HCT116 (cell line): ENCODE data around the gene BFSP2. TPM values are rescaled to one million over a fixed set of nuclear protein-coding genes. Genes with fewer than 3 reads are reported as not detected.

Source experiments
- ATAC-seq: fragments of 200-7000 bp; cut with Tn5 transposase; 2 replicates; pipeline ENCODE4 v1.9.1; 2020; ENCODE audit warnings: mild to moderate bottlenecking, moderate library complexity
- BruUV-seq: library from RNA; stranded (reverse); fragments of 400-500 nt; replicated peaks from 2 replicates; lab custom pipeline; 2021; lab: Mats Ljungman, UMichigan
- CTCF ChIA-PET: fragments of 300-600 bp; sonication (Branson Sonifier 250); formaldehyde crosslinking; loops from one replicate; lab custom pipeline; 2021; ENCODE audit warnings: antibody characterized with exemption; lab: Charles Lee
- POLR2A ChIA-PET: fragments of 300-600, 350-600 bp; sonication (Branson Sonifier 250); formaldehyde crosslinking; loops from one replicate; lab custom pipeline; 2021; ENCODE audit warnings: antibody characterized with exemption; lab: Charles Lee
- RAD21 ChIA-PET, 2 experiments: fragments of 300-600 bp; sonication (Branson Sonifier 250); formaldehyde crosslinking; loops; one replicate each; lab custom pipeline; 2023; ENCODE audit warnings: low total read pairs in 2 of 2; ENCODE audit not compliant: uncharacterized antibody in 2 of 2, unreplicated experiment in 2 of 2, low non-redundant PET in 1 of 2; lab: Charles Lee
- DNase-seq: peaks from one replicate; pipeline ENCODE4 v3.0.0-alpha.2; 2010; ENCODE audit warnings: low read depth, low spot score
- H2AFZ ChIP-seq: fragments of 200-600 bp; shearing (Covaris generic), sonication (generic); 2 replicates; pipeline ENCODE4 v1.6.1; 2017; ENCODE audit warnings: low read depth, mixed run types, mixed read lengths, antibody characterized with exemption, low read length; ENCODE audit not compliant: poor library complexity, severe bottlenecking
- H3K27ac ChIP-seq: 2 replicates; pipeline ENCODE4 v1.5.1; 2012; ENCODE audit warnings: low read depth, low read length
- H3K27me3 ChIP-seq: fragments of 200-600 bp; sonication (generic); 2 replicates; pipeline ENCODE4 v1.6.1; 2016; ENCODE audit warnings: mixed run types, low read length, mixed read lengths; ENCODE audit not compliant: insufficient read depth
- H3K36me3 ChIP-seq, 2 experiments: fragments of 200-500 bp in 1 of 2; fragments of 200-600 bp in 1 of 2; sonication (Bioruptor generic) in 1 of 2; sonication (generic) in 1 of 2; 2 replicates each; pipeline versions ENCODE4 v1.5.1 to v1.6.1; 2014 to 2016; ENCODE audit warnings: low read length in 2 of 2, inconsistent platforms in 1 of 2, mixed read lengths in 1 of 2, mixed run types in 1 of 2; ENCODE audit not compliant: insufficient read depth in 2 of 2, control insufficient read depth in 1 of 2
- H3K4me1 ChIP-seq, 2 experiments: fragments of 200-600 bp in 1 of 2; sonication (generic) in 1 of 2; 2 replicates each; pipeline versions ENCODE4 v1.5.1 to v1.6.1; 2012 to 2017; ENCODE audit warnings: low read length in 2 of 2, inconsistent platforms in 1 of 2, mild to moderate bottlenecking in 1 of 2, mixed read lengths in 1 of 2, mixed run types in 1 of 2, moderate library complexity in 1 of 2; ENCODE audit not compliant: insufficient read depth in 2 of 2, control insufficient read depth in 1 of 2
- H3K4me2 ChIP-seq: fragments of 200-600 bp; sonication (generic); 2 replicates; pipeline ENCODE4 v1.6.1; 2017; ENCODE audit warnings: mixed run types, low read length, mixed read lengths
- H3K4me3 ChIP-seq, 2 experiments: fragments of 200-600 bp in 1 of 2; sonication (generic) in 1 of 2; replicated peaks in 1 of 2; 2 replicates each; pipeline ENCODE4 v1.5.1; 2011 to 2016; ENCODE audit warnings: low read length in 2 of 2, control low read depth in 1 of 2, low read depth in 1 of 2, mild to moderate bottlenecking in 1 of 2, mixed read lengths in 1 of 2, mixed run types in 1 of 2
- H3K79me2 ChIP-seq: fragments of 200-600 bp; sonication (generic); 2 replicates; pipeline ENCODE4 v1.6.1; 2017; ENCODE audit warnings: mild to moderate bottlenecking, mixed run types, low read length, moderate library complexity, mixed read lengths; ENCODE audit not compliant: insufficient read depth
- H3K9ac ChIP-seq: fragments of 200-600 bp; sonication (generic); 2 replicates; pipeline ENCODE4 v1.6.1; 2016; ENCODE audit warnings: low read length, mixed read lengths
- H3K9me2 ChIP-seq: fragments of 200-600 bp; sonication (generic), shearing (Covaris generic); 2 replicates; pipeline ENCODE4 v1.6.1; 2017; ENCODE audit warnings: mixed run types, mild to moderate bottlenecking, moderate library complexity; ENCODE audit not compliant: insufficient read depth
- H3K9me3 ChIP-seq, 2 experiments: fragments of 200-500 bp in 1 of 2; fragments of 200-600 bp in 1 of 2; sonication (Bioruptor generic) in 1 of 2; sonication (generic) in 1 of 2; 2 replicates each; pipeline ENCODE4 v1.6.1; 2014 to 2017; ENCODE audit warnings: low read length in 2 of 2, mixed read lengths in 2 of 2, inconsistent platforms in 1 of 2, low read depth in 1 of 2, mild to moderate bottlenecking in 1 of 2, mixed run types in 1 of 2, moderate library complexity in 1 of 2; ENCODE audit not compliant: control insufficient read depth in 1 of 2, insufficient read depth in 1 of 2
- H4K20me1 ChIP-seq: fragments of 200-600 bp; sonication (generic), shearing (Covaris generic); 2 replicates; pipeline ENCODE4 v1.6.1; 2017; ENCODE audit warnings: mixed run types, mild to moderate bottlenecking, moderate library complexity; ENCODE audit not compliant: insufficient read depth
- CBX3 ChIP-seq: IDR thresholded peaks from 2 replicates; pipeline ENCODE4 v1.6.1; 2012; ENCODE audit warnings: low read depth
- ELF1 ChIP-seq: IDR thresholded peaks from 2 replicates; pipeline ENCODE4 v1.6.1; 2012; ENCODE audit warnings: low read depth, borderline replicate concordance
- POLR2A ChIP-seq: IDR thresholded peaks from 2 replicates; pipeline ENCODE4 v1.7.0; 2011; ENCODE audit warnings: borderline replicate concordance; ENCODE audit not compliant: insufficient read depth, insufficient read length; ENCODE audit errors: extremely low read depth
- POLR2AphosphoS5 ChIP-seq: IDR thresholded peaks from 2 replicates; pipeline ENCODE4 v1.6.1; 2011; ENCODE audit warnings: mild to moderate bottlenecking, low read depth, low read length, moderate library complexity
- RAD21 ChIP-seq: IDR thresholded peaks from 2 replicates; pipeline ENCODE4 v1.6.1; 2012; ENCODE audit warnings: low read depth, mild to moderate bottlenecking
- SP1 ChIP-seq: IDR thresholded peaks from 2 replicates; pipeline ENCODE4 v1.6.1; 2012; ENCODE audit warnings: low read depth
- TCF7L2 ChIP-seq: IDR thresholded peaks from 2 replicates; pipeline ENCODE4 v1.7.0; 2011; ENCODE audit warnings: borderline replicate concordance, inconsistent platforms; ENCODE audit not compliant: insufficient read depth, insufficient read length; ENCODE audit errors: extremely low read depth
- YY1 ChIP-seq: IDR thresholded peaks from 2 replicates; pipeline ENCODE4 v1.6.1; 2011; ENCODE audit warnings: low read length, low read depth, moderate library complexity, mild to moderate bottlenecking; ENCODE audit not compliant: insufficient replicate concordance; ENCODE audit errors: extremely low read depth
- ZNF274 ChIP-seq: fragments of 200-500 bp; sonication (Bioruptor generic); IDR thresholded peaks from 2 replicates; pipeline ENCODE4 v1.6.1; 2014; ENCODE audit warnings: mild to moderate bottlenecking, low read depth, low read length, inconsistent platforms
- intact Hi-C: fragments of 100-400 bp; cut with micrococcal nuclease; formaldehyde crosslinking; loops from 2 replicates; pipeline ENCODE4 v1.10.0; 2022
- total RNA-seq: library from RNA; stranded (reverse); gene quantifications from one replicate; pipeline ENCODE4 v1.2.1, GENCODE V29; 2021; ENCODE audit not compliant: unreplicated experiment
- TF ChIP-seq, protein P1 (sequence below), 3 experiments: fragments of 200-600 bp in 1 of 3; sonication (generic) in 1 of 3; IDR thresholded peaks in 2 of 3; conservative IDR thresholded peaks in 1 of 3; 2 replicates each; pipeline ENCODE4 v1.5.1; 2012 to 2017; ENCODE audit warnings: low read depth in 2 of 3, low read length in 2 of 3, antibody characterized with exemption in 1 of 3, borderline replicate concordance in 1 of 3, control low read depth in 1 of 3, mild to moderate bottlenecking in 1 of 3, mixed read lengths in 1 of 3, mixed run types in 1 of 3, moderate library complexity in 1 of 3; ENCODE audit not compliant: insufficient read depth in 1 of 3
- TF ChIP-seq, protein P2 (sequence below): IDR thresholded peaks from 2 replicates; pipeline ENCODE4 v1.6.1; 2011; ENCODE audit warnings: mild to moderate bottlenecking, low read length, moderate library complexity; ENCODE audit not compliant: insufficient replicate concordance; ENCODE audit errors: extremely low read depth
- TF ChIP-seq, protein P3 (sequence below): IDR thresholded peaks from 2 replicates; pipeline ENCODE4 v1.6.1; 2012

Gene BFSP2
- total RNA-seq, 1 experiment from 2014 or later = not detected

DNA sequence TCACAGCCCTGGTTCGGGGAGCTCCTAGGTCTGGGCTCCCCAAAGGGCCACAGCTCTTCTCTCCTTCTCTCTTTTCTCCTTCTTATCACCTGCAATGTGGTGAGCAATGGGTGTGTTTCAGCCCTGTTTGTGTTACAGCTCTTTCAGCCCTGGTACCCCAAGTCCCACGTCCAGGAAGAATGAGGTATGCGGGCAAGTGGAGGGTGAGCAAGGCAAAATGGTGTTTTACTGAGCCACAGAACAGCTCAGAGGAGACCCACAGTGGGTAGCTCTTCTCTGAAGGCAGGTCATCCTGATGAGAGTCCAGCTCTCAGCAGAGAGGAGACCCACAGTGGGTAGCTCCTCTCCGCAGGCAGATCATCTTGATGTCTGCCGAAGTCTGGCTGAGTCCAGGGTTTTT lies 86.8 kb downstream of the BFSP2 start:
- BruUV-seq = no TSS peak
- no peak overlapping the region for H3K4me3 ChIP-seq
- ATAC-seq (no peak), DNase-seq (no peak)
- no peak overlapping the region for H3K9ac ChIP-seq
- ChIA-PET POLR2A (no interaction called here), CTCF (no interaction called here), RAD21 (no interaction called here)
- no peaks in the 10 kb centered on the region for H3K27me3 ChIP-seq
- no peak overlapping the region for H3K4me2 ChIP-seq
- no peak for TF ChIP-seq POLR2AphosphoS5
- no peak for TF ChIP-seq POLR2A
- TF ChIP-seq, protein P1, sequence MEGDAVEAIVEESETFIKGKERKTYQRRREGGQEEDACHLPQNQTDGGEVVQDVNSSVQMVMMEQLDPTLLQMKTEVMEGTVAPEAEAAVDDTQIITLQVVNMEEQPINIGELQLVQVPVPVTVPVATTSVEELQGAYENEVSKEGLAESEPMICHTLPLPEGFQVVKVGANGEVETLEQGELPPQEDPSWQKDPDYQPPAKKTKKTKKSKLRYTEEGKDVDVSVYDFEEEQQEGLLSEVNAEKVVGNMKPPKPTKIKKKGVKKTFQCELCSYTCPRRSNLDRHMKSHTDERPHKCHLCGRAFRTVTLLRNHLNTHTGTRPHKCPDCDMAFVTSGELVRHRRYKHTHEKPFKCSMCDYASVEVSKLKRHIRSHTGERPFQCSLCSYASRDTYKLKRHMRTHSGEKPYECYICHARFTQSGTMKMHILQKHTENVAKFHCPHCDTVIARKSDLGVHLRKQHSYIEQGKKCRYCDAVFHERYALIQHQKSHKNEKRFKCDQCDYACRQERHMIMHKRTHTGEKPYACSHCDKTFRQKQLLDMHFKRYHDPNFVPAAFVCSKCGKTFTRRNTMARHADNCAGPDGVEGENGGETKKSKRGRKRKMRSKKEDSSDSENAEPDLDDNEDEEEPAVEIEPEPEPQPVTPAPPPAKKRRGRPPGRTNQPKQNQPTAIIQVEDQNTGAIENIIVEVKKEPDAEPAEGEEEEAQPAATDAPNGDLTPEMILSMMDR (IDR thresholded peaks at IDR 0.05 in 2 of 3, conservative IDR thresholded peaks at IDR 0.05 in 1 of 3; ENCODE audit: borderline replicate concordance in 1 of 3, insufficient read depth in 1 of 3, low read depth in 2 of 3, low read length in 2 of 3) = no peak
- TF ChIP-seq TCF7L2 = no peak
- no peaks in the 10 kb centered on the region for H4K20me1 ChIP-seq
- H3K9me2 ChIP-seq = no peaks in the 10 kb centered on the region
- H3K79me2 ChIP-seq = no peaks in the 10 kb centered on the region
- H3K9me3 ChIP-seq = peaks cover 3 to 12% of the 10 kb centered on the region in 2 experiments; a peak in 2 of 4 replicates
- H3K27ac ChIP-seq = no peak overlapping the region
- no peak overlapping the region for H2AFZ ChIP-seq
- intact Hi-C loops = no loop called here
- H3K36me3 ChIP-seq = no peaks in the 10 kb centered on the region
- peaks cover 0 to 9% of the 10 kb centered on the region in 2 experiments; a peak in 2 of 4 replicates for H3K4me1 ChIP-seq

DNA sequence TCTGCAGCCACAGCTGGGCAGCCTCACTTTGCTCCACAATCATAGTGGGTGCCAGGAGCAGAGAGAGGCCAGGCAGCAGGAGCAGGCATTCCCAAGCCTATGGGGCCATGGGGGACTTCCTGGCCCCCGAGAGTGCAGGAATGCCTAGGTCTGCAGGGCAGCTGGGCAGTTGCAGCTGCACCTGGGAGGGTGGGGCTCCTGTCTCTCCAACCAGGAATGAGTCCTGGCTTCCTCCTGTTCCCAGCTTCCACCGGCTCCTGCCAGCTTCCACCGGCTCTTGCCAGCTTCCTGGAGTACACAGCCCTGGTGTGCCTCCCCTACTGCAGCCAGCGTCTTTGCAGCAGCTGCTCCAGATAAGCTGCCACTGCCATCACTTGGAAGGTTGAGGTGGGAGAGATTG lies 87.3 kb downstream of the BFSP2 start:
- Histone ChIP-seq H3K27me3 (no peaks in the 10 kb centered on the region), H3K4me2 (no peak overlapping the region), H4K20me1 (no peaks in the 10 kb centered on the region), H3K4me3 (no peak overlapping the region), H3K9me3 (peaks cover 3 to 12% of the 10 kb centered on the region in 2 experiments; a peak in 2 of 4 replicates), H3K4me1 (peaks cover 0 to 9% of the 10 kb centered on the region in 2 experiments; a peak in 2 of 4 replicates), H3K27ac (no peak overlapping the region), H3K9me2 (no peaks in the 10 kb centered on the region), H2AFZ (no peak overlapping the region), H3K9ac (no peak overlapping the region), H3K79me2 (no peaks in the 10 kb centered on the region), H3K36me3 (no peaks in the 10 kb centered on the region)
- intact Hi-C loops = no loop called here
- ChIA-PET POLR2A (no interaction called here), CTCF (no interaction called here), RAD21 (no interaction called here)
- no TSS peak for BruUV-seq
- DNase-seq (no peak), ATAC-seq (no peak)
- no peak for TF ChIP-seq ZNF274
- no peak for TF ChIP-seq YY1
- no peak for TF ChIP-seq RAD21
- TF ChIP-seq ELF1 = no peak
- TF ChIP-seq, protein P2, sequence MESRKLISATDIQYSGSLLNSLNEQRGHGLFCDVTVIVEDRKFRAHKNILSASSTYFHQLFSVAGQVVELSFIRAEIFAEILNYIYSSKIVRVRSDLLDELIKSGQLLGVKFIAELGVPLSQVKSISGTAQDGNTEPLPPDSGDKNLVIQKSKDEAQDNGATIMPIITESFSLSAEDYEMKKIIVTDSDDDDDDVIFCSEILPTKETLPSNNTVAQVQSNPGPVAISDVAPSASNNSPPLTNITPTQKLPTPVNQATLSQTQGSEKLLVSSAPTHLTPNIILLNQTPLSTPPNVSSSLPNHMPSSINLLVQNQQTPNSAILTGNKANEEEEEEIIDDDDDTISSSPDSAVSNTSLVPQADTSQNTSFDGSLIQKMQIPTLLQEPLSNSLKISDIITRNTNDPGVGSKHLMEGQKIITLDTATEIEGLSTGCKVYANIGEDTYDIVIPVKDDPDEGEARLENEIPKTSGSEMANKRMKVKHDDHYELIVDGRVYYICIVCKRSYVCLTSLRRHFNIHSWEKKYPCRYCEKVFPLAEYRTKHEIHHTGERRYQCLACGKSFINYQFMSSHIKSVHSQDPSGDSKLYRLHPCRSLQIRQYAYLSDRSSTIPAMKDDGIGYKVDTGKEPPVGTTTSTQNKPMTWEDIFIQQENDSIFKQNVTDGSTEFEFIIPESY = no peak
- TF ChIP-seq, protein P1 (IDR thresholded peaks at IDR 0.05 in 2 of 3, conservative IDR thresholded peaks at IDR 0.05 in 1 of 3; ENCODE audit: borderline replicate concordance in 1 of 3, insufficient read depth in 1 of 3, low read depth in 2 of 3, low read length in 2 of 3) = no peak
- TF ChIP-seq POLR2AphosphoS5 = no peak
- TF ChIP-seq, protein P3, sequence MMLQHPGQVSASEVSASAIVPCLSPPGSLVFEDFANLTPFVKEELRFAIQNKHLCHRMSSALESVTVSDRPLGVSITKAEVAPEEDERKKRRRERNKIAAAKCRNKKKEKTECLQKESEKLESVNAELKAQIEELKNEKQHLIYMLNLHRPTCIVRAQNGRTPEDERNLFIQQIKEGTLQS = no peak
- no peak for TF ChIP-seq CBX3
- TF ChIP-seq SP1 = no peak
- no peak for TF ChIP-seq TCF7L2
